ENCODE results near the gene CD5L. TPM values are rescaled to one million over a fixed set of nuclear protein-coding genes. Genes with fewer than 3 reads are reported as not detected.

Gene CD5L
- total RNA-seq = not detected in 2 replicates

- no peak for DNase-seq (ENCODE audit: low read depth, low spot score)
These were observed at the start of gene CD5L for GRCh38 chr1:157841708-157842107. TSS of gene CD5L (minus strand) at chr1:157841808. CDS start at chr1:157841701, 107 bp downstream.

GRCh38 chr1:157882580-157882979 is 41.0 kb upstream of the CD5L start:
- DNase-seq (ENCODE audit: low read depth, low spot score) = no peak

- DNase-seq (ENCODE audit: low read depth, low spot score) = no peak
These were observed 39.0 kb upstream of the CD5L start for GRCh38 chr1:157880621-157881020.

- no peak for DNase-seq (ENCODE audit: low read depth, low spot score)
These were observed 36.5 kb upstream of the CD5L start for GRCh38 chr1:157878059-157878458.

GRCh38 chr1:157870490-157870889 is 28.9 kb upstream of the CD5L start:
- DNase-seq (ENCODE audit: low read depth, low spot score) = no peak

- no peak for DNase-seq (ENCODE audit: low read depth, low spot score)
These were observed 27.0 kb upstream of the CD5L start for GRCh38 chr1:157868654-157869053.

GRCh38 chr1:157862114-157863070 is 20.8 kb upstream of the CD5L start:
- DNase-seq (ENCODE audit: low read depth, low spot score) = no peak

GRCh38 chr1:157856538-157856937 is 14.9 kb upstream of the CD5L start:
- no peak for DNase-seq (ENCODE audit: low read depth, low spot score)

GRCh38 chr1:157852476-157852875 is 10.9 kb upstream of the CD5L start:
- no peak for DNase-seq (ENCODE audit: low read depth, low spot score)

GRCh38 chr1:157849229-157849875 is 7.7 kb upstream of the CD5L start:
- no peak for DNase-seq (ENCODE audit: low read depth, low spot score)

- no peak for DNase-seq (ENCODE audit: low read depth, low spot score)
These were observed 2.7 kb upstream of the CD5L start for GRCh38 chr1:157844089-157844830.

- DNase-seq (ENCODE audit: low read depth, low spot score) = no peak
These were observed 1.3 kb upstream of the CD5L start for GRCh38 chr1:157842939-157843338.

GRCh38 chr1:157838966-157839365 is 2.6 kb downstream of the CD5L start:
- no peak for DNase-seq (ENCODE audit: low read depth, low spot score)

- DNase-seq (ENCODE audit: low read depth, low spot score) = no peak
These were observed 7.2 kb downstream of the CD5L start for GRCh38 chr1:157834430-157834829.

- no peak for DNase-seq (ENCODE audit: low read depth, low spot score)
These were observed 8.5 kb downstream of the CD5L start for GRCh38 chr1:157833145-157833544.

- no peak for DNase-seq (ENCODE audit: low read depth, low spot score)
These were observed 9.5 kb downstream of the CD5L start for GRCh38 chr1:157831968-157832626.

GRCh38 chr1:157830887-157831286 is 10.7 kb downstream of the CD5L start:
- DNase-seq (ENCODE audit: low read depth, low spot score) = no peak

GRCh38 chr1:157829711-157830110 is 11.9 kb downstream of the CD5L start:
- DNase-seq (ENCODE audit: low read depth, low spot score) = no peak

GRCh38 chr1:157829210-157829609 is 12.4 kb downstream of the CD5L start:
- no peak for DNase-seq (ENCODE audit: low read depth, low spot score)

GRCh38 chr1:157820299-157820698 is 21.3 kb downstream of the CD5L start:
- no peak for DNase-seq (ENCODE audit: low read depth, low spot score)

- no peak for DNase-seq (ENCODE audit: low read depth, low spot score)
These were observed 21.7 kb downstream of the CD5L start, which contains the start of gene FCRL1 for GRCh38 chr1:157819896-157820295. TSS of gene FCRL1 (minus strand) at chr1:157820120. CDS start at chr1:157820037, 83 bp downstream.

Measured in pulmonary artery endothelial cell (primary cell).